Progenitor cell of endocrine pancreas (in vitro differentiated cells): ENCODE results near the gene GLRX2. TPM values are rescaled to one million over a fixed set of nuclear protein-coding genes. Genes with fewer than 3 reads are reported as not detected.

Experiments used
- DNase-seq: peaks from one replicate; pipeline ENCODE4 v3.0.0; 2021; ENCODE audit warnings: low spot score; ENCODE audit not compliant: unreplicated experiment
- H3K27ac Mint-ChIP-seq: 2 replicates; pipeline ENCODE4 v1.8.0; 2021; ENCODE audit warnings: mild to moderate bottlenecking, moderate library complexity, mixed read lengths
- H3K27me3 Mint-ChIP-seq: 2 replicates; pipeline ENCODE4 v1.8.0; 2021; ENCODE audit warnings: mixed read lengths
- H3K36me3 Mint-ChIP-seq: 2 replicates; pipeline ENCODE4 v1.8.0; 2022; ENCODE audit warnings: mixed read lengths; ENCODE audit not compliant: insufficient read depth
- H3K4me1 Mint-ChIP-seq: 2 replicates; pipeline ENCODE4 v1.8.0; 2021; ENCODE audit warnings: low read depth, mixed read lengths
- H3K4me3 Mint-ChIP-seq: 2 replicates; pipeline ENCODE4 v1.8.0; 2021; ENCODE audit warnings: low read depth, mild to moderate bottlenecking, moderate library complexity, mixed read lengths
- H3K9me3 Mint-ChIP-seq: 2 replicates; pipeline ENCODE4 v1.8.0; 2021; ENCODE audit warnings: low read depth, mixed read lengths
- CTCF ChIP-seq: fragments of 200-600 bp; sonication (generic); IDR thresholded peaks from one replicate; pipeline ENCODE4 v1.5.0; 2021; ENCODE audit warnings: antibody characterized with exemption, mild to moderate bottlenecking; ENCODE audit not compliant: unreplicated experiment
- total RNA-seq: library from RNA; stranded (reverse); gene quantifications from 2 replicates; pipeline ENCODE4 v1.2.1, GENCODE V29; 2021

GLRX2 gene
- total RNA-seq, 1 donor from 2014 or later, result 8.5 TPM

GRCh38 chr1:193086342-193086741 lies 18.9 kb downstream of the GLRX2 start:
- TF ChIP-seq CTCF, result no peak
- Mint-ChIP-seq H3K4me1 (no peaks in the 10 kb centered on the region), H3K36me3 (peaks cover 11% of the 10 kb centered on the region), H3K27me3 (no peaks in the 10 kb centered on the region), H3K9me3 (no peaks in the 10 kb centered on the region), H3K27ac (no peak overlapping the region), H3K4me3 (no peak overlapping the region)
- no peak for DNase-seq

GRCh38 chr1:193085263-193085662 lies 20.0 kb downstream of the GLRX2 start:
- no peaks in the 10 kb centered on the region for H3K27me3 Mint-ChIP-seq
- H3K27ac Mint-ChIP-seq, result no peak overlapping the region
- no peak for DNase-seq
- H3K9me3 Mint-ChIP-seq, result no peaks in the 10 kb centered on the region
- H3K4me1 Mint-ChIP-seq, result no peaks in the 10 kb centered on the region
- H3K36me3 Mint-ChIP-seq, result peaks cover 15% of the 10 kb centered on the region
- H3K4me3 Mint-ChIP-seq, result no peak overlapping the region
- no peak for TF ChIP-seq CTCF

GRCh38 chr1:193083365-193084088 lies 21.7 kb downstream of the GLRX2 start:
- H3K4me3 Mint-ChIP-seq, result no peak overlapping the region
- no peaks in the 10 kb centered on the region for H3K4me1 Mint-ChIP-seq
- no peak for DNase-seq
- no peak overlapping the region for H3K27ac Mint-ChIP-seq
- H3K36me3 Mint-ChIP-seq, result peaks cover 26% of the 10 kb centered on the region
- no peaks in the 10 kb centered on the region for H3K27me3 Mint-ChIP-seq
- peaks cover 7% of the 10 kb centered on the region for H3K9me3 Mint-ChIP-seq
- no peak for TF ChIP-seq CTCF

GRCh38 chr1:193079187-193079586 lies 26.0 kb downstream of the GLRX2 start:
- Mint-ChIP-seq H3K4me3 (no peak overlapping the region), H3K27ac (no peak overlapping the region), H3K9me3 (peaks cover 17% of the 10 kb centered on the region), H3K36me3 (peaks cover 38% of the 10 kb centered on the region), H3K4me1 (no peaks in the 10 kb centered on the region), H3K27me3 (no peaks in the 10 kb centered on the region)
- no peak for TF ChIP-seq CTCF
- no peak for DNase-seq

GRCh38 chr1:193077991-193078390 lies 27.2 kb downstream of the GLRX2 start:
- no peak for TF ChIP-seq CTCF
- no peaks in the 10 kb centered on the region for H3K4me1 Mint-ChIP-seq
- no peak for DNase-seq
- peaks cover 17% of the 10 kb centered on the region for H3K9me3 Mint-ChIP-seq
- no peaks in the 10 kb centered on the region for H3K27me3 Mint-ChIP-seq
- H3K4me3 Mint-ChIP-seq, result no peak overlapping the region
- no peak overlapping the region for H3K27ac Mint-ChIP-seq
- peaks cover 38% of the 10 kb centered on the region for H3K36me3 Mint-ChIP-seq
